GM23248 (cell line): Measurements from ENCODE around the gene SPSB4.

ENCODE experiments used
- EZH2 ChIP-seq: fragments of 200-600 bp; sonication (generic); IDR thresholded peaks from 2 replicates; pipeline ENCODE4 v1.6.1; 2018; ENCODE audit warnings: antibody characterized with exemption, mild to moderate bottlenecking; ENCODE audit not compliant: insufficient read depth, poor library complexity, severe bottlenecking
- EZH2phosphoT487 ChIP-seq: fragments of 200-600 bp; sonication (generic); IDR thresholded peaks from 2 replicates; pipeline ENCODE4 v1.6.1; 2018; ENCODE audit warnings: antibody characterized with exemption, moderate library complexity, mild to moderate bottlenecking, low read depth; ENCODE audit not compliant: insufficient read depth

DNA sequence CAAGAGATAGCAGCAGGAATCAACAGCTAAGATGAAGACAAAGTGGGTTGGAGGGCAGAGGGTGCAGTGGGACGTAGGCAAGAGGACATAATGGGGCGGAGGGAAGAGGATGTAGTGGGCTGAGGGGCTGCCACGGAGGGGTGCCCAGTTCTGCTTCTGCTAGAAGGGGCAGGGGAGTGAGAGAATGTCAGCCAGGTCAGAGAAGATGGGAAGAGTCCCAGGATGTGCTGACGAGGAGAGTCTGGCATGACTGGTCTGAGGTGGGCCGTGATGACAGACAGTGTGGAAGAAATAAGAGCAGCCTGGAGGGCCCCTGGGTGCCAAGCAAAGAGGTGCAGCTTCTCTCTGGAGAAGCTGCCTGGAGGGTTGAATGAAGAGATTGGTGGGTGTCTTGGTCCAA is 4.0 kb downstream of the SPSB4 start:
- TF ChIP-seq EZH2, result no peak
- TF ChIP-seq EZH2phosphoT487, result no peak
